ENCODE measurements around the gene ELOB. TPM values are rescaled to one million over a fixed set of nuclear protein-coding genes. Genes with fewer than 3 reads are reported as not detected.

The ELOB gene
- 283 TPM for polyA plus RNA-seq (2013, experiment 1 of 2; ENCODE audit: insufficient read length)
- 264 TPM for polyA plus RNA-seq (2013, experiment 2 of 2; ENCODE audit: insufficient read length)

GRCh38 chr16:2777231-2777902, at the start of gene ELOB:
Gene ELOB (minus strand): TSS chr16:2777280. CDS start chr16:2777239, 41 bp downstream.
- peak; percentile 86 for DNase-seq

GRCh38 chr16:2825906-2826305, 48.8 kb upstream of the ELOB start:
- no peak for DNase-seq

GRCh38 chr16:2825049-2825742, 48.1 kb upstream of the ELOB start:
- no peak for DNase-seq

GRCh38 chr16:2824626-2825025, 47.5 kb upstream of the ELOB start:
- DNase-seq = no peak

- no peak for DNase-seq
Measured at GRCh38 chr16:2822496-2822895, 45.4 kb upstream of the ELOB start.

- DNase-seq = no peak
Measured at GRCh38 chr16:2822158-2822495, 45.0 kb upstream of the ELOB start.

GRCh38 chr16:2821487-2822157, 44.5 kb upstream of the ELOB start:
- no peak for DNase-seq

GRCh38 chr16:2820836-2821486, 43.9 kb upstream of the ELOB start:
- no peak for DNase-seq

- no peak for DNase-seq
Measured at GRCh38 chr16:2819939-2820835, 43.1 kb upstream of the ELOB start.

- DNase-seq = no peak
Measured at GRCh38 chr16:2819179-2819938, 42.3 kb upstream of the ELOB start.

GRCh38 chr16:2818272-2818876, 41.3 kb upstream of the ELOB start:
- DNase-seq = no peak

- no peak for DNase-seq
Measured at GRCh38 chr16:2817340-2818271, 40.5 kb upstream of the ELOB start.

- no peak for DNase-seq
Measured at GRCh38 chr16:2816751-2817339, 39.8 kb upstream of the ELOB start, which contains the start of gene PRSS21. Gene PRSS21 (plus strand): TSS chr16:2817237. CDS start chr16:2817269, 32 bp downstream.

GRCh38 chr16:2815299-2815771, 38.3 kb upstream of the ELOB start:
- DNase-seq = no peak

GRCh38 chr16:2814551-2815298, 37.6 kb upstream of the ELOB start:
- no peak for DNase-seq

GRCh38 chr16:2813771-2814221, 36.7 kb upstream of the ELOB start:
- DNase-seq = no peak

- no peak for DNase-seq
Measured at GRCh38 chr16:2811703-2812471, 34.8 kb upstream of the ELOB start.
